Tibial artery (tissue), 4 donors: ENCODE data around the gene MITD1.
"Not testable (repeated sequence)": the region's sequence is repeated elsewhere in the genome, so short reads cannot be mapped to it uniquely, and the experiment has no call there.

Source experiments
- DNase-seq, 2 donors: peaks; one replicate each; pipeline ENCODE4 v3.0.0-alpha.2; 2019
- H3K27ac ChIP-seq, 2 donors: fragments of 200-600 bp; sonication (generic) in 1 of 2; 1 replicate in 1 of 2; 2 replicates in 1 of 2; pipeline ENCODE4 v1.5.1; 2018 to 2019; ENCODE audit warnings: mild to moderate bottlenecking in 1 of 2
- H3K27me3 ChIP-seq, 2 donors: fragments of 200-600 bp; sonication (generic) in 1 of 2; one replicate each; pipeline versions ENCODE4 v1.5.1 to v1.6.0; 2016 to 2019
- H3K36me3 ChIP-seq, 3 donors: fragments of 200-600 bp; sonication (generic) in 2 of 3; one replicate each; pipeline ENCODE4 v1.5.1; 2016 to 2019; ENCODE audit warnings: mild to moderate bottlenecking in 2 of 3
- H3K4me1 ChIP-seq, 4 donors: fragments of 200-600 bp; sonication (generic) in 2 of 4; 1 replicate in 3 of 4; 2 replicates in 1 of 4; pipeline ENCODE4 v1.5.1; 2016 to 2019
- H3K4me3 ChIP-seq, 2 donors: fragments of 200-600 bp; sonication (generic) in 1 of 2; 1 replicate in 1 of 2; 2 replicates in 1 of 2; pipeline ENCODE4 v1.5.1; 2018 to 2019; ENCODE audit warnings: mild to moderate bottlenecking in 2 of 2
- H3K9me3 ChIP-seq, 3 donors: fragments of 200-600 bp; sonication (generic) in 1 of 3; one replicate each; pipeline ENCODE4 v1.5.1; 2016 to 2019
- intact Hi-C: fragments of 100-400 bp; cut with DNase I; formaldehyde crosslinking; loops from one replicate; pipeline ENCODE4 v1.15.0; 2023; ENCODE audit warnings: low total_unique reads
- TF ChIP-seq, protein P1 (sequence below), 2 experiments: fragments of 200-600 bp in 1 of 2; fragments of 450-650 bp in 1 of 2; IDR thresholded peaks; one replicate each; pipeline ENCODE4 v1.5.1; 2017 to 2019; ENCODE audit warnings: antibody characterized with exemption in 2 of 2, mild to moderate bottlenecking in 1 of 2, moderate library complexity in 1 of 2

The MITD1 gene

DNA sequence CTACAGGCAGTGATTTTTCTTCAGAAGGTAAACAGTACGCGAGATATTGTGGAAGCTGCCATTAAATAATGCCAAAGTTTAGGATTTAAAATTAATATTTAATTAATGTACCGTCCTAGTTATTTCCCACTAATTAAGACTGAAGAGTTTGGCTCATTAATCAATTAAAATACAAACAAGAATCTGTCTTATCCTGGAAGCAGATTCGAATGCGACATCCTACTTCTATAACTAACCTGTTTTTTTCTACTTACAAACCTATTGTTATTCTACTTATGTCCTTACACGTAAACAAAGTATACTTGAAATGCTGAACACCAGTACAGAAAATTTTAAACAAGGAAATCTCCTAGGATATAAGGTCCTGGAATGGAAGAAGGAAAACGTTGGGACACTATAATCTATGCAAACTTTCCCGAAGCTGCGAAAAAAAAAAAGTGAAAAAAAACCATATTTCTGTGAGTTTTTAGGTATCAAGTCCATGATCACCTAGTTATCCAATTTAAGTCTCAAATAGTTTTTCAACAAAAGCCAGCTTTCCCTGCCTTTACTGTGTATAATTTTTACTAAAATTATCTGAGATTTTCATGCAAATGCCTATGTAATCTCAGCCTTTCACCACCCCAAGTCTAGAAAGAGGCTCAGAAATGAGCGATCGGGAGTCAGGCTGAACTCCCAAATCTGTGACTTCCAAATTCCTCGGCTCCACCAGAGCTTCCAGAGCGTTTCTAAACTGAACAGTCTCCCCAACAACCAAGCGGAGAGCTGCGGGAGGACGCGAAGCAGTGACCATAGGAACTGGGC, 40.6 kb downstream of the MITD1 start:
- H3K27ac ChIP-seq = peak overlapping the region; percentile 71 to 84
- TF ChIP-seq, protein P1, sequence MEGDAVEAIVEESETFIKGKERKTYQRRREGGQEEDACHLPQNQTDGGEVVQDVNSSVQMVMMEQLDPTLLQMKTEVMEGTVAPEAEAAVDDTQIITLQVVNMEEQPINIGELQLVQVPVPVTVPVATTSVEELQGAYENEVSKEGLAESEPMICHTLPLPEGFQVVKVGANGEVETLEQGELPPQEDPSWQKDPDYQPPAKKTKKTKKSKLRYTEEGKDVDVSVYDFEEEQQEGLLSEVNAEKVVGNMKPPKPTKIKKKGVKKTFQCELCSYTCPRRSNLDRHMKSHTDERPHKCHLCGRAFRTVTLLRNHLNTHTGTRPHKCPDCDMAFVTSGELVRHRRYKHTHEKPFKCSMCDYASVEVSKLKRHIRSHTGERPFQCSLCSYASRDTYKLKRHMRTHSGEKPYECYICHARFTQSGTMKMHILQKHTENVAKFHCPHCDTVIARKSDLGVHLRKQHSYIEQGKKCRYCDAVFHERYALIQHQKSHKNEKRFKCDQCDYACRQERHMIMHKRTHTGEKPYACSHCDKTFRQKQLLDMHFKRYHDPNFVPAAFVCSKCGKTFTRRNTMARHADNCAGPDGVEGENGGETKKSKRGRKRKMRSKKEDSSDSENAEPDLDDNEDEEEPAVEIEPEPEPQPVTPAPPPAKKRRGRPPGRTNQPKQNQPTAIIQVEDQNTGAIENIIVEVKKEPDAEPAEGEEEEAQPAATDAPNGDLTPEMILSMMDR (IDR thresholded peaks at IDR 0.05) = no peak
- intact Hi-C loops = loop anchor here (5.0 kb wide), 1 partner anchor 42 kb away; the partner anchor contains the start of genes MITD1 and MRPL30
- H3K4me1 ChIP-seq = peaks cover 0 to 7% (median 4%) of the 10 kb centered on the region in 4 donors
- no peak for DNase-seq
- H3K27me3 ChIP-seq = no peaks in the 10 kb centered on the region
- peak overlapping the region; percentile 64 to 91 for H3K4me3 ChIP-seq
- H3K36me3 ChIP-seq = no peaks in the 10 kb centered on the region
- no peaks in the 10 kb centered on the region for H3K9me3 ChIP-seq

DNA sequence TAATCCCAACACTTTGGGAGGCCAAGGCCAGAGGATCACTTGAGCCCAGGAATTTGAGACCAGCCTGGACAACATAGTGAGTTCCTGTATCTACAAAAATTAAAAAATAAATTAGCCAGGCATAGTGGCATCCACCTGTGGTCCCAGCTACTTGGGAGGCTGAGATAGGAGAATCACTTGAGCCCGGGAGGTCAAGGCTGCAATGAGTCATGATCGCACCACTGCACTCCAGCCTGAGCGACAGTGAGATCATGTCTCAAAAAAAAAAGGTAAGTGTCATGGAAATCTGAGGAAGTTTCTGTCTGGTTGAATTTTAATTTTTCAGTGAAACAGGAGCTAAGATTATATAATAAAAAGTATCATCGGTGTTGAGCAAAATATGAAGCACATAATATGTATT, 41.9 kb downstream of the MITD1 start:
- TF ChIP-seq, protein P1 (IDR thresholded peaks at IDR 0.05) = no peak
- no peaks in the 10 kb centered on the region for H3K36me3 ChIP-seq
- peaks cover 0 to 3% (median 0%) of the 10 kb centered on the region in 3 donors for H3K9me3 ChIP-seq
- peaks cover 0 to 7% (median 4%) of the 10 kb centered on the region in 4 donors for H3K4me1 ChIP-seq
- H3K4me3 ChIP-seq = no peak overlapping the region
- H3K27ac ChIP-seq = no peak overlapping the region
- no peaks in the 10 kb centered on the region for H3K27me3 ChIP-seq
- no peak for DNase-seq
- intact Hi-C loops = no loop called here

DNA sequence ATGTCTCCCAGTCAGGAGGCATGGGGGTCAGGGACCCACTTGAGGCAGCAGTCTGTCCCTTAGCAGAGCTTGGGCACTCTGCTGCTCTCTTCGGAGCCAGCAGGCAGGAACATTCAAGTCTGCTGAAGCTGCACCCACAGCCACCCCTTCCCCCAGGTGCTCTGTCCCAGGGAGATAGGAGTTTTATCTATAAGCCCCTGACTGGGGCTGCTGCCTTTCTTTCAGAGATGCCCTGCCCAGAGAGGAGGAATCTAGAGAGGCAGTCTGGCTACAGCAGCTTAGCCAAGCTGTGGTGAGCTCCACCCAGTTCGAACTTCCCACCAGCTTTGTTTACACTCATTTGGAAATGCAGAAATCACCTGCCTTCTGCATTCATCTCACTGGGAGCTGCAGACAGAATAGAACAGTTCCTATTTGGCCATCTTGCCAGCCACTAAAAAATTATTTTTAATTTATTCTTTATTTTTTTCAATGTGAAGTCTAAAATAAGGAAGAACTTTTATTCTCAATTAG, 45.8 kb downstream of the MITD1 start:
- H3K4me1 ChIP-seq, intact Hi-C loops, H3K27ac ChIP-seq, H3K36me3 ChIP-seq, H3K4me3 ChIP-seq, DNase-seq, H3K27me3 ChIP-seq: not testable (repeated sequence)
- H3K9me3 ChIP-seq = peaks cover 0 to 42% (median 14%) of the 10 kb centered on the region in 3 donors

DNA sequence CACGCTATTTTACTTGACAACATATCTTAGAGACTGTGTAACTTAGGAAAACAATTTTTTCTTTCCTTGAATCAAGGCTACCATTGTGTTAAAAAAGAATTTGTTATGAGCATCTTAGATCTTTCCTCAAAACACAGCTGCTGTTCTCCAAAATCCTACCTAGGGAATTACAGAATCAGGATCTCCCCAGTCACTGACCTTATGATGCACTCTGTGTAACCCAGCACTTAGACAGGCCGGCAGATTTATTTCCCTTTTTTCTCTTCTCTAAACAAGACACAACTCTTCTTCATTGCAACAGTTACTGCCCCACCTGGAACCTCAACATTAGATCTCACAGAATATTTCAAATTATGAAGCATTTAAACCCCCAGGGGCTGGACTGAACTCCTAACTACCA, 52.9 kb downstream of the MITD1 start:
- H3K9me3 ChIP-seq = peaks cover 0 to 85% (median 56%) of the 10 kb centered on the region in 3 donors
- intact Hi-C loops = no loop called here
- H3K36me3 ChIP-seq = peaks cover 8 to 20% (median 16%) of the 10 kb centered on the region in 3 donors
- H3K27me3 ChIP-seq = no peaks in the 10 kb centered on the region
- TF ChIP-seq, protein P1 (IDR thresholded peaks at IDR 0.05) = no peak
- H3K4me3 ChIP-seq = no peak overlapping the region
- H3K27ac ChIP-seq = no peak overlapping the region
- H3K4me1 ChIP-seq = no peaks in the 10 kb centered on the region
- DNase-seq = no peak
